HepG2 (cell line): ENCODE measurements around the gene DNAJB6. TPM values are rescaled to one million over a fixed set of nuclear protein-coding genes. Genes with fewer than 3 reads are reported as not detected.
A peak's percentile ranks its signal among the peaks of the same experiment; 100 is the strongest.

Experiments used
- AKNA ChIP-seq: sonication (generic); formaldehyde crosslinking; IDR thresholded peaks from 2 replicates; pipeline ENCODE4 v1.4.0; 2020; ENCODE audit warnings: missing genetic modification reagents, borderline replicate concordance
- CBFB ChIP-seq: sonication (generic); formaldehyde crosslinking; IDR thresholded peaks from 2 replicates; pipeline ENCODE4 v1.4.0; 2020; ENCODE audit warnings: missing genetic modification reagents
- CREB3 ChIP-seq: sonication (generic); formaldehyde crosslinking; IDR thresholded peaks from 2 replicates; pipeline ENCODE4 v1.5.0; 2020; ENCODE audit warnings: missing genetic modification reagents
- GMEB1 ChIP-seq: sonication (generic); formaldehyde crosslinking; IDR thresholded peaks from 2 replicates; pipeline ENCODE4 v1.5.1; 2020; ENCODE audit warnings: missing genetic modification reagents, mild to moderate bottlenecking, borderline replicate concordance
- HNRNPLL ChIP-seq: fragments of 200-400 bp; formaldehyde crosslinking; IDR thresholded peaks from 2 replicates; pipeline ENCODE4 v1.6.1; 2017; ENCODE audit warnings: mild to moderate bottlenecking, low read depth, low read length; ENCODE audit not compliant: poor library complexity, severe bottlenecking
- HNRNPUL1 ChIP-seq: fragments of 200-400 bp; formaldehyde crosslinking; IDR thresholded peaks from 2 replicates; pipeline ENCODE4 v1.6.1; 2017; ENCODE audit warnings: low read depth, mild to moderate bottlenecking, low read length, moderate library complexity
- IRX3 ChIP-seq: sonication (generic); formaldehyde crosslinking; IDR thresholded peaks from 2 replicates; pipeline ENCODE4 v1.8.1; 2023; ENCODE audit warnings: mild to moderate bottlenecking, low read depth, missing genetic modification reagents, borderline replicate concordance
- JUND ChIP-seq: sonication (generic); formaldehyde crosslinking; IDR thresholded peaks from 2 replicates; pipeline ENCODE4 v1.8.0; 2022; ENCODE audit warnings: mild to moderate bottlenecking, missing genetic modification reagents
- KDM3A ChIP-seq: IDR thresholded peaks from 2 replicates; pipeline ENCODE4 v1.6.1; 2018; ENCODE audit warnings: low read depth, missing compliant biosample characterization
- NONO ChIP-seq, 2 experiments: fragments of 450-650 bp in 1 of 2; sonication (generic) in 1 of 2; formaldehyde crosslinking in 1 of 2; IDR thresholded peaks in 1 of 2; conservative IDR thresholded peaks in 1 of 2; 2 replicates each; pipeline versions ENCODE4 v1.6.1 to v1.8.0; 2017 to 2022; ENCODE audit warnings: mild to moderate bottlenecking in 1 of 2, missing genetic modification reagents in 1 of 2, moderate library complexity in 1 of 2
- NR1H2 ChIP-seq: sonication (generic); formaldehyde crosslinking; IDR thresholded peaks from 2 replicates; pipeline ENCODE4 v1.8.1; 2022; ENCODE audit warnings: low read depth, missing genetic modification reagents, borderline replicate concordance
- PRPF4 ChIP-seq: fragments of 200-400 bp; formaldehyde crosslinking; IDR thresholded peaks from 2 replicates; pipeline ENCODE4 v1.6.1; 2016; ENCODE audit warnings: low read length, low read depth; ENCODE audit not compliant: poor library complexity, severe bottlenecking
- U2AF2 ChIP-seq: fragments of 200-400 bp; formaldehyde crosslinking; IDR thresholded peaks from 2 replicates; pipeline ENCODE4 v1.6.1; 2017; ENCODE audit warnings: low read depth, mild to moderate bottlenecking, low read length
- ZFP36 ChIP-seq: fragments of 150-350 bp; IDR thresholded peaks from 2 replicates; pipeline ENCODE4 v1.6.1; 2018; ENCODE audit warnings: borderline replicate concordance, low read length, low read depth; ENCODE audit not compliant: partially characterized antibody
- ZFP62 ChIP-seq: sonication (generic); formaldehyde crosslinking; IDR thresholded peaks from 2 replicates; pipeline ENCODE4 v1.4.0; 2020; ENCODE audit warnings: missing genetic modification reagents
- ZKSCAN8 ChIP-seq: IDR thresholded peaks from 2 replicates; pipeline ENCODE4 v1.6.1; 2016; ENCODE audit warnings: borderline replicate concordance, missing genetic modification reagents, missing compliant biosample characterization
- ZMAT3 ChIP-seq: sonication (generic); formaldehyde crosslinking; conservative IDR thresholded peaks from 2 replicates; pipeline ENCODE4 v1.7.0; 2021; ENCODE audit warnings: missing genetic modification reagents
- ZNF225 ChIP-seq: sonication (generic); formaldehyde crosslinking; IDR thresholded peaks from 2 replicates; pipeline ENCODE4 v1.4.0; 2020; ENCODE audit warnings: mild to moderate bottlenecking, missing genetic modification reagents
- ZNF552 ChIP-seq: sonication (generic); formaldehyde crosslinking; IDR thresholded peaks from 2 replicates; pipeline ENCODE4 v1.9.0; 2022; ENCODE audit warnings: missing genetic modification reagents, mild to moderate bottlenecking, borderline replicate concordance
- ZNF577 ChIP-seq: sonication (generic); formaldehyde crosslinking; IDR thresholded peaks from 2 replicates; pipeline ENCODE4 v1.4.0; 2020; ENCODE audit warnings: mild to moderate bottlenecking, low read depth, missing genetic modification reagents, borderline replicate concordance
- ZNF720 ChIP-seq: sonication (generic); formaldehyde crosslinking; IDR thresholded peaks from 2 replicates; pipeline ENCODE4 v1.4.0; 2020; ENCODE audit warnings: missing genetic modification reagents
- ZNF780A ChIP-seq: sonication (generic); formaldehyde crosslinking; IDR thresholded peaks from 2 replicates; pipeline ENCODE4 v1.8.0; 2022; ENCODE audit warnings: mild to moderate bottlenecking, missing genetic modification reagents, moderate library complexity
- ZNF790 ChIP-seq: sonication (generic); formaldehyde crosslinking; IDR thresholded peaks from 2 replicates; pipeline ENCODE4 v1.8.0; 2022; ENCODE audit warnings: missing genetic modification reagents, mild to moderate bottlenecking, borderline replicate concordance
- polyA plus RNA-seq, 8 experiments: library from polyadenylated mRNA; depleted of rRNA in 3 of 8; stranded (reverse) in 7 of 8; unstranded in 1 of 8; fragments of >200 nt; fragmentation: Illumina TruSeq in 4 of 8; extraction: Trizol in 4 of 8; gene quantifications; 2 replicates each; pipeline versions ENCODE4 v1.2.1 to v1.2.3, GENCODE V29; 2011 to 2016; ENCODE audit warnings: low read depth in 4 of 8, missing spikeins in 1 of 8, mixed read lengths in 1 of 8; ENCODE audit not compliant: insufficient read depth in 1 of 8
- total RNA-seq, 5 experiments: library from RNA; depleted of rRNA; stranded (reverse); fragments of >200 nt; fragmentation: Illumina TruSeq; extraction: Trizol; gene quantifications; 2 replicates each; pipeline ENCODE4 v1.2.3, GENCODE V29; 2016; ENCODE audit warnings: low read depth in 1 of 5

Gene DNAJB6
- total and polyA plus RNA-seq, 2 of the 13 experiments (the other 11 are each of a cell fraction or from before 2014, with no cell fraction given): 29.9 to 53.9 TPM

GRCh38 chr7:157425137-157425731 is 88.4 kb downstream of the DNAJB6 start (continued):
- TF ChIP-seq NONO (IDR thresholded peaks at IDR 0.05) (no peak), NONO (CRISPR knock-in tag; conservative IDR thresholded peaks at IDR 0.05) (peak; percentile 42; the same call in 1 of the 2 replicates), U2AF2 (no peak), KDM3A (CRISPR knock-in tag) (no peak), ZNF790 (no peak), ZNF552 (CRISPR knock-in tag) (0 out of 2 replicates have a peak, but pooled peaks have one; percentile 44), ZKSCAN8 (CRISPR knock-in tag) (no peak), ZFP36 (no peak), CREB3 (CRISPR knock-in tag) (no peak), ZMAT3 (CRISPR knock-in tag) (no peak), GMEB1 (no peak), ZNF720 (CRISPR knock-in tag) (no peak), NR1H2 (CRISPR knock-in tag) (no peak), ZNF780A (CRISPR knock-in tag) (no peak), ZFP62 (CRISPR knock-in tag) (no peak), JUND (CRISPR knock-in tag) (no peak), IRX3 (CRISPR knock-in tag) (no peak), ZNF225 (no peak), ZNF577 (CRISPR knock-in tag) (no peak), HNRNPUL1 (no peak), AKNA (CRISPR knock-in tag) (no peak), CBFB (no peak), PRPF4 (no peak), HNRNPLL (no peak)
